GM19351 (cell line): ENCODE results near the gene NAAA.
"Not testable (repeated sequence)": the region's sequence is repeated elsewhere in the genome, so short reads cannot be mapped to it uniquely, and the experiment has no call there.

Experiments
- ATAC-seq: cut with Tn5 transposase; IDR thresholded peaks from one replicate; pipeline ENCODE4 v1.9.1; 2021; ENCODE audit warnings: mild to moderate bottlenecking, moderate library complexity; ENCODE audit not compliant: unreplicated experiment

NAAA gene

GRCh38 chr4:75940692-75941253, at the start of gene NAAA:
Gene NAAA, minus strand, starts transcription at chr4:75941013. Its CDS starts 64 bp downstream, at chr4:75940949.
- ATAC-seq = peak; percentile 80

- no peak for ATAC-seq
These were observed 49.2 kb upstream of the NAAA start for GRCh38 chr4:75989846-75990528.

- ATAC-seq = no peak
These were observed 44.3 kb upstream of the NAAA start for GRCh38 chr4:75985116-75985515.

- ATAC-seq = no peak
These were observed 39.8 kb upstream of the NAAA start for GRCh38 chr4:75980576-75980975.

GRCh38 chr4:75976177-75976576, 35.4 kb upstream of the NAAA start:
- no peak for ATAC-seq

GRCh38 chr4:75973766-75974165, 33.0 kb upstream of the NAAA start:
- no peak for ATAC-seq

GRCh38 chr4:75968084-75968483, 27.3 kb upstream of the NAAA start:
- no peak for ATAC-seq

- ATAC-seq = no peak
These were observed 22.7 kb upstream of the NAAA start for GRCh38 chr4:75963558-75963957.

- not testable (repeated sequence) for ATAC-seq
These were observed 21.3 kb upstream of the NAAA start for GRCh38 chr4:75962072-75962471.

- ATAC-seq = not testable (repeated sequence)
These were observed 17.7 kb upstream of the NAAA start for GRCh38 chr4:75958546-75958945.

- ATAC-seq = not testable (repeated sequence)
These were observed 14.0 kb upstream of the NAAA start for GRCh38 chr4:75954811-75955210.

GRCh38 chr4:75953509-75953908, 12.7 kb upstream of the NAAA start:
- ATAC-seq = no peak

- no peak for ATAC-seq
These were observed 9.5 kb upstream of the NAAA start for GRCh38 chr4:75950213-75950815.

GRCh38 chr4:75948822-75949444, 8.1 kb upstream of the NAAA start:
- peak; percentile 89 for ATAC-seq

GRCh38 chr4:75939890-75940691, 722 bp downstream of the NAAA start:
- ATAC-seq = peak; percentile 62

- ATAC-seq = no peak
These were observed 5.2 kb downstream of the NAAA start for GRCh38 chr4:75935628-75936027.

- no peak for ATAC-seq
These were observed 10.7 kb downstream of the NAAA start for GRCh38 chr4:75930152-75930551.

- ATAC-seq = not testable (repeated sequence)
These were observed 15.9 kb downstream of the NAAA start for GRCh38 chr4:75924916-75925315.

GRCh38 chr4:75924309-75924827, 16.4 kb downstream of the NAAA start:
- no peak for ATAC-seq

GRCh38 chr4:75922588-75922987, 18.2 kb downstream of the NAAA start:
- ATAC-seq = no peak

GRCh38 chr4:75921910-75922309, 18.9 kb downstream of the NAAA start:
- ATAC-seq = no peak
